HPDE6-E6E7 (cell line): Measurements from ENCODE around the gene CDH4.

Source experiments
- DNase-seq: peaks from one replicate; pipeline ENCODE4 v3.0.0; 2011; ENCODE audit warnings: missing footprints; ENCODE audit errors: extremely low spot score

CDH4 gene

GRCh38 chr20:61875221-61875885, 623.3 kb downstream of the CDH4 start:
- no peak for DNase-seq

- no peak for DNase-seq
Observed at GRCh38 chr20:61875996-61876395, 623.9 kb downstream of the CDH4 start.

- DNase-seq, result no peak
Observed at GRCh38 chr20:61876952-61877728, 625.1 kb downstream of the CDH4 start.

- no peak for DNase-seq
Observed at GRCh38 chr20:61877776-61878477, 625.9 kb downstream of the CDH4 start.

DNA sequence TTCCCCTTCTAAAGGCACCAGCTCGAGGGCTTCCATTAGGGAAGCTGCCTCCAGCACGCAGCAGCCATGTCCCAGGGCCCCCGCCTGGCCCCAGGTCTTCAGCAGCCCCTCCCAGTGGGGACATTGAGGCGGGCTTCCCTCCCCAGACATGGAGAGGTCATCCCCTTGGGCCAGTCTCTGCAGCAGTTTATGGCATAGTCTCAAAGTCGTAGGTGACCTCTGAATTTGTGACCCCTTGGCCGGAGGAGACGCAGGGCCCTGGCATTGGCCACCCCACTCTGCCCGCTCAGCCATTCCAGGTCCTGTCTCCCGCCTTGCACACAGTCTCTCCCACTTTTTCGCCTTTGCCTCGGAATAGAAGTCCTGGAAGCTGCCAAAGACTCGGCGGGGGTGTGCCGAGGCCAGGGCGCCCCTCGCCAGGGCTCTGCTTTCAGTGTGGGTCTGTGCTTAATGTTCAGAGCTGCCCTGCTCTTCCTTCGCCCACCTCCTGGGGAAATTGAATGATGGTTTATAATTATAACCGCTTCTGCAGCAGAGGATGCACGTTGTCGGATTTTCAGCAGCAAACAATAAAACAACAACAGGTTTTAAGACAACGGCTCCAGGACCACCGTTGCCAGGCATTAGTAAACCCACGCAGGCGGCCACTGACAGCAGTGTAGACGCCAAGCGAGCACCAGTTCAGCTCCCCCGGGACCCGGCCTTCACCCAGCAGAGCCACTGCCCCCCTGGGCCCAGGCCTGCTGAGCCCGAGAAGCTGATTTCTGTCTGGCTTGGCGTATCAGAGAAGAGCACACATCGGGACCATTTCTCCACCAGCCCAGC, 626.6 kb downstream of the CDH4 start:
- DNase-seq, result no peak

DNA sequence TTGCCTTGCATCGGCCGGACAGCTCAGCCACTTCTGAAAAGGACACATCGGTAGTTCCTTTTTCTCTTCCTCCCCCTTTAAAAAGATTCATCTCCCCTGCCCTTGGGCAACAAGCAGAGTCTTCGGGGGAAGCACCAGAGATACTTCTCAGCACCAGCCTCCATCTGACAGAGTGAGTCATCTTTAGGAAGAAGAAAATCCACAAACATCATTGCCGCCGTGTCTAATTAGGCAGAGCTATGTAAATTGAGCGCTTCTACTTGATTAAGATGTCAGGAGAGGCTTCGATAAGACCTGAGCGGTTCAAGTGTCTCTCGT, 627.2 kb downstream of the CDH4 start:
- no peak for DNase-seq

- no peak for DNase-seq
Observed at GRCh38 chr20:61879694-61880093, 627.6 kb downstream of the CDH4 start.

- DNase-seq, result no peak
Observed at GRCh38 chr20:61880706-61881105, 628.6 kb downstream of the CDH4 start.

DNA sequence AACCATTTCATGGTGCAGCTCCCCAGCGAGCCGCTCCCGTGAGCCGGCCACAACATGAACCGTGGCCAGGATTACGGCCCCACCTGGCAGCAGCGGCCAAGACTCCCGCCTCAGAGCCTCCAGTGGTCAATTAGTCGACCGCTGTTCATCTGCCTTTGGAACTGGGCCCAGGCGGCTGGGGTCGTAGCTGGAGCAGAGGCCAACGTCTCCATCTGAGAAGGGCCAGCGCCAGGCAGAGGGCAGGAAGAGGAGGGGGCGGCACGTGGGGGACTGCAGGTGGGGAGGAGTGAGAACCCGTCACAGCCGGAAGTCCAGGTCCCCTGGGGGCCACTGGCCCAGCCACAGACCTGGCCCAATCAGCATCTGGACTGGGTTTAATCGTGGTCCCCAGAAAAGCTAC, 629.4 kb downstream of the CDH4 start:
- no peak for DNase-seq

- DNase-seq, result no peak
Observed at GRCh38 chr20:61881861-61882260, 629.8 kb downstream of the CDH4 start.

GRCh38 chr20:61882716-61883615, 630.9 kb downstream of the CDH4 start:
- DNase-seq, result no peak

DNA sequence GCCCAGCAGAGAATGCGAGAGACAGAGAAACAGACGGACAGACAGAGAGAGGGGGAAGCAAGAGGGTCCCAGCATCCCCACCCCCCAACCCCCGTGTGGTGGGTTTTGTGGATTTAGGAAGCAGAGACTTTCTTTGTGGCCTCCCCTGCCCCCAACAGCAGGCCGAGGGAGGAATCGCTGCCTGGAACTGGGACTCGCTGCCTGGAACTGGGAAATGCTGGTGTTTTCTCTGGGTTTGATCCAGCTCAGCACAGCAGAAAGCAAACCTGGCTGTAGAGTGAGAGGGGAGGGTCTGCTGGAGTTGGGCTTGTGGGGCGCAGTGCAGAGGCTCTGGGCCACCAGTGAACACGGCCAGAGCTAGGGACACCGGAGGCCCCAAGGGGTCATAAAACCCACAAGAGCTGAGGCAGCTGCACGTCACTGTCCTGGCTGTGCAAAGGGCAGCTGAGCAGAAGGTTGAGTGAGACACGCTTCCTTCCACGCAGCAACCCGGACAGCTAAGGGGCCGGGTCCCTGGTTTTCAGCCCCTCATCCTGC, 631.9 kb downstream of the CDH4 start:
- no peak for DNase-seq

DNA sequence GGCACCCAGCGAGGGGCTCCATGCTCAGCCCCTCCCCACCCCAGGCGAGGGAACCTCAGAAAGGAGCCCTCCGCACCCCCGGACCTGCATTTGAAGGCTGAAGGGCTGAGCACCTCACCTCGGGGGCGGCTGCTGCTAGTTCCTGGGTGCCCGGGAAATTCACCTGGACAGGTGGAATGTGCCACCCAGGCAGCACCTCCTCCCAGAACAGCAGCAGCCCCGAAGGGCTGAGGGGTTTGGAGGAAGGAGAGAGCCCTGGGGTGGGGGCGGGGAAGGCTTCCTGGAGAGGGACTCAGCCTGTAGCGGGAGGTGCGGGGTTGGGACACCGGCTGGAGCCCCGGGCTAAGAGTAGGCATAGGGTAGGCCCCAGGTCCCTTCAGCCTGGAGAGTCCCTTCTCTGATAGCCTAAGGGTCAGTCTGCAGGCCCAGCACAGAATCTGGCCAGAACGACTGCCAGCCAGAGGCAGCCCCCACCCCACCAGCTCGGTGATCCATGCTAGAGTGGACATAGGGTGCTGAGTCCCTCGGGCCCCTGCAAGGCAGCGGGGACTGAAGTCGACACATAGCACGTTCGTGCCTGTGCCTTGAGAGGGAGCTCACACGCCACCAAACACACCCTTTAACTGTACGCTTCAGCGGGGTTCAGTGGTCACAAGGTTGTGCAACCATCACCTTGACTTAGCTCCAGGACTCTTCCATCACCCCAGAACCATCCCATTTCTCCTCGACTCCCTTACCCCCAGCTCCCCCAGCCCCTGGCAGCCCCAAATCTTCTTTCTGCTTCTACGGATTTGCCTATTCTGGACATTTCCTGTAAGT, 632.7 kb downstream of the CDH4 start:
- no peak for DNase-seq

- no peak for DNase-seq
Observed at GRCh38 chr20:61885759-61886715, 634.0 kb downstream of the CDH4 start.

- DNase-seq, result peak; percentile 41
Observed at GRCh38 chr20:61886721-61887595, 634.9 kb downstream of the CDH4 start.

DNA sequence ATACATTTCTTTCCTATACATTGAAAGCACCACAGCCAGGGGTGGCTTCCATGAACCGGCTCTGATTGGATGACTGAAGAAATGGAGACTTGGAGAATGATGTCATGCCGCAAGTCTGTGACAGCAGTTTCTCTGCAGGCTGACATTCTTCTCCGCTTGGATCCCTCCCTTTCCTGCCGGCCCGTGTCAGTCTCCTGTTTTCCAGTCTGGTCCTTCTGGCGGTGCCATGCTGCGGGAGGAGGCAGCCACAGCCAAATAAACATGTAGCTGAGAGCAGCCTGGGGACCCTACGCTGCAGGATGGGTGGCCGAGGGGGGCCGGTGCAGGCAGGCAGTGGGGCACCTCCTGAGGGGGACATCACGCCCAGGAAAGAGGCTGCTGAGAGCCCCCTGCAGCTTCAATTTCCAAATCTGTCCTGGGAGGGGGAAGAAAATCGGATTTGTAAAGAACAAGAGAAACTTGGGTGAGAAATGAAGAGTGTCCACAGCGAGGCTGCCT, 635.6 kb downstream of the CDH4 start:
- DNase-seq, result no peak

DNA sequence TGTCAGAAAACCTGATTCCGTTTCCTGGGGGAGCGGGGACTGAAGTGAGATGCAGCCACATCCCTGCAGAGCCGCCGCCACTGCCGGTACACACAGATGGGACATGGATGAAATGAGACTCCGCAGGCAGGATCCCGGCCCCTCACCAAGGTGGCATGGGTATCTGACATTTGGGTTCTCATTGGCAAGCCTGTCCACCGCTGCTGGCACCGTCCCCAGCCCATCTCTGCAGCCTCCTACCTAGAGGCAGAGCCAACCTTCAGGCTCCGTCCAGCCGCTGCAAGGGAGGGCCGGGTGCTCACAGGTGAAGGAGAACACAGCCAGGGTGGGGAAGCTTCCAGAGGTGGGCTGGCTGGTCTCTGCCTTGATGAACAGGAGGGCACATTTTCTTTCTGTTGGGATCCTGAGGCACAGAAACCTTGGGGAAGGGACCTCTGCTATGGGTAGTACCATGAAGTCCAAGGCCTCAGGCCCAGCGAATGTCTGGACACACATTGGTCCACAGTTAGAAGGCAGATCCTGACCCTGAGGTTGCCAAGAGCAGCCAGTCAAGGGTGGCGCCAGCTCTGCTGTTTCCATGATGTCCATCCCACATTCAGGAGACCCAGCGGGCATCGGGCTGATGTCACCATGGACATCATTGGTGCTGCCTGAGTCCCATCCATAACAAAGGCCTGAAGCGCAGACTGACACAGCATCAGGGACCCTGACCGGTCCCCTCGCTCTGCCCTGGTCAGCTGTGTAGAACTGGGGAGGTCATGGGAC, 636.2 kb downstream of the CDH4 start:
- no peak for DNase-seq
